Stimulated activated CD8-positive, alpha-beta memory T cell treated with anti-CD3 and anti-CD28 coated beads, Interleukin-7, amount 100 ng/mL, for 4 hours (primary cell): Measurements from ENCODE around the gene GPC5.

Experiments
- DNase-seq, 2 donors: peaks; one replicate each; pipeline ENCODE4 v3.0.0-alpha.2; 2020; ENCODE audit warnings: low read depth in 2 of 2

The GPC5 gene

DNA sequence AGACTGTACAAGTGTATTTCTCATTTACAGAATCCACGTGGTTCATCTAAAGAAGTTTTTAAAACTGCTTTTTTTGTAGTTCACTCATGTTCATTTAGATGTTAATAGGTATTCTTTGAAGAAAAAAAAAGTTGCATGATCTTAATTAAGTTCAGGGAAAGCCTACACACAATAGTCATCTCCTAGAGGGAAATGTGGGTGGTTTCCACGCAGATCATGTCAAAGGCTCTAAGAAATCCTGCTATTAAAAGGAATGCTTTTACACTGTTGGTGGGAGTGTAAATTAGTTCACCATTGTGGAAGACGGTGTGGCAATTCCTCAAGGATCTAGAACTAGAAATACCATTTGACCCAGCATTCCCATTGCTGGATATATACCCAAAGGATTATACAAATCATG lies 312.3 kb downstream of the GPC5 start:
- no peak for DNase-seq

DNA sequence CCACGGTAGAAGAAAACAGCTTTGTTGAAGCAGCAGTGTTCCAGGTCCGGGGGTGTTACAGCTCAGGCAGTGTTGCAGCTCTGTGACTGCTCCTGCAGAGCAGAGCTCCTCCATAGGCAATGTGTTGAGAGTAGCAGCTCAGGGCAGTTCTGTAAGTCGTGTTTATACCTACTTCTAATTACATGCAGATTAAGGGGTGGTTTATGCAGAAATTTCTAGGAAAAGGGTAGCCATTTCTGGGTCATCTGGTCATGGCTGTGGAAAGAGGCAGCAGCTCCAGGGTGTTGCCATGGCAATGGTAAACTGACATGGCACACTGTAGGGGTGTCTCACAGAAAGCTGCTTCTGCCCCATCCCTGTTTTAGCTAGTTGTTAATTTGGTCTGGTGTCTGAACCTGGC lies 316.4 kb downstream of the GPC5 start:
- no peak for DNase-seq

- no peak for DNase-seq
Observed at GRCh38 chr13:91716436-91717065, 318.1 kb downstream of the GPC5 start.

- DNase-seq, result no peak
Observed at GRCh38 chr13:91719033-91719432, 320.6 kb downstream of the GPC5 start.

DNA sequence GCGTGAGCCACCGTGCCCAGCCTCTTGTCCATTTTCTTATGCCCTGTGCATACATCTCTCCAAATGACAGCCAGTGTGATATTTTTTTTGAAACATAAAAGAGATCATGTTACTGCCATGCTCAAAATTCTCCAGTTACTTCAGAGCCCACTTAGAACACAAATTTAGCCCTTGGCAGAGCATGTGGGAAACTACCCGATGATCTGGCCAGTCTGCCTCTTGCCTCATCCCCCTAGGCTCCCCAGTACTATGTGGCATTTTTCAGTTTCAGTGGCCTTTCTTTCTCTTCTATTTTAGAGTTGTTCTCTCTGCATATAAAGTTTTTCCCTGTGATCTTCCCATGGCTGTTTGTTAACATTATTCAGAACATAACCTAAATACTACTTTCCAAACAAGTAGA lies 323.0 kb downstream of the GPC5 start:
- no peak for DNase-seq

- DNase-seq, result no peak
Observed at GRCh38 chr13:91722267-91722884, 324.0 kb downstream of the GPC5 start.

- no peak for DNase-seq
Observed at GRCh38 chr13:91724591-91724990, 326.2 kb downstream of the GPC5 start.

DNA sequence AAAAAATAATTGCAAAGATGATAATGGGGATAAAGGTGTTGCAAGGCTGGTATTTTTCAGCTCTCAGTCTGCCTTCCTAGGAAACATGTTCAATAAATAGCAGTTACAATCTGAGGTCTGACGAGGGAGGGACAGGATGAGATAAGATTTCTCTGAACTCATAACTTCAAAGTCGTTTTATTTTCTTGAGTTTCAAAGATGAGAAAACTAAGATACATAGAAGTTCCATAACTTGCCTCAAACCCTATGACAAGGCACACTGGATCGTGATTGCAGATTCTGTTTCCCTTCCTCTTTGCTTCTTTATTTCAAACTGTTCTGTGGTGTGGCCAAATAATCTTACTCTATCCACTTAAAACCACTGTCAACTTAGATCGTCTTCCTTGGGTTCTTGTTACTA lies 327.2 kb downstream of the GPC5 start:
- DNase-seq, result no peak

GRCh38 chr13:91726671-91727070 lies 328.2 kb downstream of the GPC5 start:
- DNase-seq, result no peak

DNA sequence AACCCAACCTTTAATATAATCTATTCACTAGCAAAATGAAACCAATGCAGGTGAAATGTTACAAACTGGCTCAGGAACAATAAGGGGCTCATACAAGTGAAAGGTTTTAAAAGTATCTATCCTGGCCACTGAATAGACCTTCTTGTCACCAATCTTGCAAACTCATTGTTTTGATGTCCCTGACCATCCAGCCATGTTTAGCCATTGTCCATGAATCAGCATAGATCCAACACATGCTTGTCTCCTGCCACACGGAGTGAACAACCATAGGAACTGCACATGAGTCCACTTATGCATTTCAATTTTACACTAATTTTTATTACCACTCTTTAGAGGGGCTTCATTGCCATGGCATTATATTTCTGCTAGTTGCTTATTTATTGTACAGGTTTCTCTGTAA lies 331.4 kb downstream of the GPC5 start:
- no peak for DNase-seq

DNA sequence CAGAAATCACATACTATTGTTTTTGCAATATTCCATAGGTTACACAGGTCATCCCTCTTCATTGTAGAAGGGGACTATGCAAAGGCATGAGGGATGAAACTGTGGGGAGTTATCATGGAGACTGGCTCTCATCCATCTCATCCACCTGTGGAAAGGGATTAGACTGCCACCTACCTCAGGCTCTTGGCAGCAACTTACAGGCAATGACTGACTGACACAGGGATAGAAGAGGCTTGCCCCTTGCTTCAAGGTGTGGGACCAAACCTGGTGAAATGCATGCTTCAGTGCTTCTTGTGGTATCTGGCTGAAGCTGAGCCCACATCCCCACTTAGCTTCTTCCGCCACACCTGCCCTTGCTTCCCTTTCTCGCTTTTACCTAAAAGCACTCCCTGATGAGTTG lies 341.3 kb downstream of the GPC5 start:
- no peak for DNase-seq

DNA sequence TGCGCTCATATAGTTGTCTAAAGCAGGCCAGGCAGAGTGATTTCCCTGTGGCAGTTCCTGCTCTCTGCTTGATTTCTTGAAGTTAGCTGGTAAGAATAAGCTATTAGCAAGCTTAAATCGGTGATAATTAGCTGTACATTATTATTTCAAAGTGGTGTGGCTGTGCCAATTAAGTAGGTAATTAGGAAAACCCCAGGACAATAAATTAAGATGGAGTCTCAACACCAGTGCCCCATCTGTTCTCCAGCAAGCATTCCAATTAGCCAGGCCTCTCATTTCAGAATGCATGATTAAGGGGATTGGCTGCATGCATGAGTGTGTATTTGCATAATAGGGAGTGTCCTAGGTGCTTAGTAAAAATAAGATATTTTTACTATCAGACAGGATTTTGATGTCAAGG lies 342.3 kb downstream of the GPC5 start:
- DNase-seq, result no peak

DNA sequence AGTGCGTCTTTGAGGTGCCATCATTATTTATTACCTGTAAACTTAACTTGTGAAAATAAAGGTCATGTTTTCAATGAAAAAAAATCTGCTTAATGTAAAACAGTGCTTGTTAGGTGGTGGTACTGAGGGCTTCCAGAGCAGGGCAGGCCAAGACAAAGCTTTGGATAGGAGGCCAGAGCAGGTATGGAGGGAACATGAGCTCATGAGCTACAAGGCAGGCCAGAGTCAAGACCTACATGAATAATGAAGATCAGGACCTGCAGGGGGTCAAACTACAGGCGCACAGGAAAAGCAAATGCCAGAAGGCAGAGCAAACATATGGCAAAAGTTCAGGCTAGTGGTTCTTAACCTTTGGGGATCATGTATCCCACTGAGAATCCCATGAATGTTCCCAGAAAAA lies 343.5 kb downstream of the GPC5 start:
- no peak for DNase-seq

GRCh38 chr13:91744284-91744683 lies 345.9 kb downstream of the GPC5 start:
- DNase-seq, result no peak

DNA sequence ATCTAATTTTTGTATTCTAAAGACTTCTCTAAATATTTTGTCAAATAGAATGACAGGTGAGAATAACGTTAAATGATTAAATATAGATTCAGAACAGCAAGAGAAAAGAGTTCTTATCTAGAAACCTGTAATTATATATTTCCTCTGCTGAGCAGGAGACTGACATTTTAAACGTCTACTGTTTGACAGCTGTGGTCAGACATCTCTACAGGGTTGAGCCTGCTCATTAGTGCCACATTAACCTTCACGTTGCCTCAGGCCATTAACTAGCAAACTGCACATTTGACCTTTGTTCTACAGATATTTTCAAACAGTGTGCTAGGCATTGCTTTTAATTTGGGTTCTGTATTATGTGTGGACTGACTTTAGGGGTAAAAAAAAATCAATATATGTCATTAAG lies 347.5 kb downstream of the GPC5 start:
- no peak for DNase-seq

DNA sequence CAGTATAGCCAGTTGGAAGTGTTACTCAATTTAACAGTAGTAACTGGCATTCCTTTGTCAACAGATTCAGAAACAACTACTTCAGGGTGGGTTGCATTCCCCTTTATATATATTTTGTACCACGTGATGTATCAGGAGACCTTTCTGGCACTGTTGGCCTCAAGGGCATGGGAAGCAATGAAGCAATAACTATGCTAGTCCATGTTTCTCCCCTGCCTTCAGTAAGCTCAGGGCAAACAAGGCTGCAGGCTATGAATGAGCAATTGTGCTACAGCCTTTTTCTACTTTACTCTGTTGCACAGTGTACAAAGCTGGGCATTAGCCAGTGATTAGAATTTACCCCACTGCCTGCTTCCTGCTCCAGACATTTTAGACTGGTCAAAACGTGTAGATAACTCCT lies 348.8 kb downstream of the GPC5 start:
- no peak for DNase-seq

- no peak for DNase-seq
Observed at GRCh38 chr13:91748416-91749089, 350.1 kb downstream of the GPC5 start.

- no peak for DNase-seq
Observed at GRCh38 chr13:91758724-91759123, 360.3 kb downstream of the GPC5 start.

GRCh38 chr13:91762957-91763356 lies 364.5 kb downstream of the GPC5 start:
- DNase-seq, result no peak

DNA sequence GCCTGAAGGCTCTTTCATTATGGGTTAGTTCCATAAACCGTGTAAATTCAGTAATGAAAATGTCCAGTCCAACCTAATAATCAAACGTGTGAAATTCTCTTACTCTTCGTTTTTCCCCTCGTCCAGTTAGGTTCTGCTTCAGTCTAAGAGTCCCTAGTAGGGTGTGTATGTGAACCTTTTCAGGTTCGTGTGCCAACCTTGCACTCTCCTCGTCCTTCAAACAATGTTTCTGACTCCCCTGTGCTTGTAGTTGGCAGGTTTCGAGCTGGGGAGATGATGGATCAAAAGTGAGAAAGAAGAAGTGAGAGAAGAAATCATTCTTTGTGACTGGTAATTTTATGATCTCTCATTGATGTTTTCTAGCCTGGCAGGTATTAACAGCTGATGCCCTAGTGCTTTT lies 366.1 kb downstream of the GPC5 start:
- DNase-seq, result no peak

DNA sequence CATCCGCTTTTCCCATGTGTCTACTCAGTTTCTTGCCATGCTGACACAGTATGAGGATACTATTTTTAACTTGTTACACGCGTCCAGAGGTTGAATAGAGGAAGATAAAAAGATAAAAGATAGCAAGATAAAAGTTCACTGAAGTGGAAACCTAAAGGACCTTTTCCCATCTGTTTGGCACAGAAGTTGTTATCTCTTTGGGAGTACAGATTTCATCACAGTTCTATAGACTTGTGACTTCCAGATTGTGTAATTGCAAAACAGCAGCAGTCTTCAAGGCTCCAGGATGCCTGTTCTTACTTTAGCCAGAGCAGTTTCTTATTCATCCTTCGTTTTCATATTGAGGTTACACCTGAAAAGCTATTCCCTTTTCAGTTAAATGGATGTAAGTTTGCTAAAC lies 369.2 kb downstream of the GPC5 start:
- DNase-seq, result no peak

DNA sequence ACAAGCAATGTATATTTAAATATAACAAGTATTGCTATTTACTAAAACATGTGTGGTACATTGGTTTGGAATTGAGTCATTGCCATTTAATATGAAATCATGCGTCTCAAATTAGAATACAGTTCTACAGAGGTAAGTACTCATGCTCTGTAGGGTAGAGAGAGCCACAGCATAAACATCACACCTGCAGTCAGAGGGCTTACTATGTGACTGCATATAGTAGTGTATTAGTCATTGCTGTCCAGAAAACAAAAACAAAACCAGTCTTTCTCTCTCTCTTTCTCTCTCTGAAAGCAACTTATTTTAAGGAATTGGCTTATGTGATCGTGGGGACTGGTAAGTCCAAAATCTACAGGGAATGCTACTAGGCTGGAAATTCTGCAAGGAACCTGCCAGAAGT lies 370.3 kb downstream of the GPC5 start:
- no peak for DNase-seq

DNA sequence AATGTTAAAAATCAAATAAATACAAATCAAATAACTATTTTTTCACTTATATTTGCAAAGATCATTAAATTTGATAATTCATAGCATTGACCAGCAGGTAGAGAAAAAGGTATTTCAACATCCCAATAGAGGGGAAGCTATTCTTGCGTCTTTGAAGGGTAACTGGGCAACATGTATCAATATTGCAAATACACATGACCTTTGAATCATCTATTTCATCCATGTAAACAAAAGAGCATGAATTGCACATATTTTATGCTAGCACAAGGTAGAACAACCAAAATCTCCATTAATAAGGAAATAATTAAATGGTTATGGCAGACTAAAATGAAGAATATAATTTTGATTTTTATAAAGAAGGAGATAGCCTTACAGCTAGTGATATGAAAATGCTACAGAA lies 372.8 kb downstream of the GPC5 start:
- no peak for DNase-seq
